Panc1 (cell line): ENCODE measurements around the gene GRN. TPM values are rescaled to one million over a fixed set of nuclear protein-coding genes. Genes with fewer than 3 reads are reported as not detected.

ENCODE experiments used
- ATAC-seq: fragments of 200-7000 bp; cut with Tn5 transposase; 2 replicates; pipeline ENCODE4 v1.9.1; 2020; ENCODE audit warnings: mild to moderate bottlenecking, moderate library complexity
- BruUV-seq: library from RNA; stranded (reverse); fragments of 400-500 nt; replicated peaks from 2 replicates; lab custom pipeline; 2021; lab: Mats Ljungman, UMichigan
- CTCF ChIA-PET: fragments of 300-600 bp; sonication (Branson Sonifier 250); formaldehyde crosslinking; loops from one replicate; lab custom pipeline; 2022; ENCODE audit warnings: antibody characterized with exemption; lab: Charles Lee
- POLR2A ChIA-PET: fragments of 300-600 bp; sonication (Branson Sonifier 250); formaldehyde crosslinking; loops from one replicate; lab custom pipeline; 2022; ENCODE audit warnings: antibody characterized with exemption; lab: Charles Lee
- DNase-seq: peaks from one replicate; pipeline ENCODE4 v3.0.0-alpha.2; 2010; ENCODE audit warnings: low read depth, low spot score
- H3K27ac ChIP-seq: 2 replicates; pipeline ENCODE4 v1.5.1; 2011; ENCODE audit warnings: mild to moderate bottlenecking, low read length, inconsistent platforms
- H3K27me3 ChIP-seq: fragments of 200-500 bp; sonication (Bioruptor generic); 2 replicates; pipeline ENCODE4 v1.6.0; 2014; ENCODE audit warnings: low read length, inconsistent platforms; ENCODE audit not compliant: control insufficient read depth, insufficient read depth
- H3K36me3 ChIP-seq: fragments of 200-500 bp; sonication (Bioruptor generic); 2 replicates; pipeline ENCODE4 v1.5.1; 2014; ENCODE audit warnings: inconsistent platforms, mild to moderate bottlenecking, low read length, moderate library complexity; ENCODE audit not compliant: control insufficient read depth, insufficient read depth
- H3K4me1 ChIP-seq: 2 replicates; pipeline ENCODE4 v1.5.1; 2011; ENCODE audit warnings: inconsistent platforms, mild to moderate bottlenecking, low read length, moderate library complexity; ENCODE audit not compliant: control insufficient read depth, insufficient read depth
- H3K4me3 ChIP-seq, 2 experiments: 2 replicates each; pipeline ENCODE4 v1.5.1; 2011 to 2012; ENCODE audit warnings: low read depth in 2 of 2, low read length in 2 of 2, mild to moderate bottlenecking in 2 of 2, inconsistent platforms in 1 of 2, moderate library complexity in 1 of 2
- H3K9me3 ChIP-seq: fragments of 200-500 bp; sonication (Bioruptor generic); 2 replicates; pipeline ENCODE4 v1.5.1; 2014; ENCODE audit warnings: low read depth, mild to moderate bottlenecking, inconsistent platforms, low read length, moderate library complexity; ENCODE audit not compliant: control insufficient read depth, insufficient read depth
- POLR2AphosphoS5 ChIP-seq: IDR thresholded peaks from 2 replicates; pipeline ENCODE4 v1.6.1; 2012; ENCODE audit warnings: mild to moderate bottlenecking, low read depth, low read length, moderate library complexity
- REST ChIP-seq, 2 experiments: IDR thresholded peaks; 2 replicates each; pipeline ENCODE4 v1.6.1; 2011 to 2012; ENCODE audit warnings: low read depth in 2 of 2, control low read depth in 1 of 2, low read length in 1 of 2, mild to moderate bottlenecking in 1 of 2, moderate library complexity in 1 of 2; ENCODE audit not compliant: insufficient read depth in 1 of 2
- SIN3A ChIP-seq: IDR thresholded peaks from 2 replicates; pipeline ENCODE4 v1.6.1; 2012; ENCODE audit warnings: low read depth, mild to moderate bottlenecking, low read length, moderate library complexity, borderline replicate concordance; ENCODE audit not compliant: insufficient read depth
- TCF7L2 ChIP-seq: IDR thresholded peaks from 2 replicates; pipeline ENCODE4 v1.6.1; 2011; ENCODE audit warnings: mild to moderate bottlenecking, low read depth, low read length, inconsistent platforms
- in situ Hi-C: cut with HindIII; loops from 2 replicates; pipeline ENCODE4 v1.10.0; 2016; ENCODE audit warnings: low sequenced_read_pairs, low pct_unique_long_range_greater_than_20kb
- intact Hi-C: fragments of 100-400 bp; cut with micrococcal nuclease; formaldehyde crosslinking; loops from one replicate; pipeline ENCODE4 v1.10.0; 2022; ENCODE audit not compliant: unreplicated experiment
- total RNA-seq: library from RNA; stranded (reverse); gene quantifications from one replicate; pipeline ENCODE4 v1.2.1, GENCODE V29; 2021; ENCODE audit not compliant: unreplicated experiment
- TF ChIP-seq, protein P1 (sequence below): fragments of 450-650 bp; IDR thresholded peaks from 2 replicates; pipeline ENCODE4 v1.5.1; 2017; ENCODE audit warnings: mild to moderate bottlenecking

The GRN gene
- total RNA-seq, 1 experiment from 2014 or later: 304 TPM

- in situ Hi-C loops (no loop called here), intact Hi-C loops (no loop called here)
- DNase-seq: no peak
- H3K27ac ChIP-seq: no peak overlapping the region
- ChIA-PET CTCF (interaction anchor here (0.6 kb wide), 1 partner anchor 185 kb away, joined by 3 read pairs; no protein-coding TSS in a partner anchor), POLR2A (interaction anchor here (0.6 to 1.1 kb wide), 2 partner anchors 11 to 115 kb away, joined by 3 to 6 read pairs; partner anchors contain the start of genes GRN and UBTF)
- no peaks in the 10 kb centered on the region for H3K36me3 ChIP-seq
- H3K27me3 ChIP-seq: no peaks in the 10 kb centered on the region
- no peak for ATAC-seq
- H3K9me3 ChIP-seq: no peaks in the 10 kb centered on the region
- H3K4me3 ChIP-seq: no peak overlapping the region
- BruUV-seq: no TSS peak
- TF ChIP-seq SIN3A: no peak
- TF ChIP-seq REST (IDR thresholded peaks at IDR 0.05; ENCODE audit: insufficient read depth in 1 of 2, low read depth in 2 of 2, low read length in 1 of 2): no peak
- TF ChIP-seq POLR2AphosphoS5: no peak
- no peak for TF ChIP-seq TCF7L2
- TF ChIP-seq, protein P1, sequence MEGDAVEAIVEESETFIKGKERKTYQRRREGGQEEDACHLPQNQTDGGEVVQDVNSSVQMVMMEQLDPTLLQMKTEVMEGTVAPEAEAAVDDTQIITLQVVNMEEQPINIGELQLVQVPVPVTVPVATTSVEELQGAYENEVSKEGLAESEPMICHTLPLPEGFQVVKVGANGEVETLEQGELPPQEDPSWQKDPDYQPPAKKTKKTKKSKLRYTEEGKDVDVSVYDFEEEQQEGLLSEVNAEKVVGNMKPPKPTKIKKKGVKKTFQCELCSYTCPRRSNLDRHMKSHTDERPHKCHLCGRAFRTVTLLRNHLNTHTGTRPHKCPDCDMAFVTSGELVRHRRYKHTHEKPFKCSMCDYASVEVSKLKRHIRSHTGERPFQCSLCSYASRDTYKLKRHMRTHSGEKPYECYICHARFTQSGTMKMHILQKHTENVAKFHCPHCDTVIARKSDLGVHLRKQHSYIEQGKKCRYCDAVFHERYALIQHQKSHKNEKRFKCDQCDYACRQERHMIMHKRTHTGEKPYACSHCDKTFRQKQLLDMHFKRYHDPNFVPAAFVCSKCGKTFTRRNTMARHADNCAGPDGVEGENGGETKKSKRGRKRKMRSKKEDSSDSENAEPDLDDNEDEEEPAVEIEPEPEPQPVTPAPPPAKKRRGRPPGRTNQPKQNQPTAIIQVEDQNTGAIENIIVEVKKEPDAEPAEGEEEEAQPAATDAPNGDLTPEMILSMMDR: no peak
- H3K4me1 ChIP-seq: no peaks in the 10 kb centered on the region
These were observed 10.4 kb upstream of the GRN start for GRCh38 chr17:44334727-44335126.

DNA sequence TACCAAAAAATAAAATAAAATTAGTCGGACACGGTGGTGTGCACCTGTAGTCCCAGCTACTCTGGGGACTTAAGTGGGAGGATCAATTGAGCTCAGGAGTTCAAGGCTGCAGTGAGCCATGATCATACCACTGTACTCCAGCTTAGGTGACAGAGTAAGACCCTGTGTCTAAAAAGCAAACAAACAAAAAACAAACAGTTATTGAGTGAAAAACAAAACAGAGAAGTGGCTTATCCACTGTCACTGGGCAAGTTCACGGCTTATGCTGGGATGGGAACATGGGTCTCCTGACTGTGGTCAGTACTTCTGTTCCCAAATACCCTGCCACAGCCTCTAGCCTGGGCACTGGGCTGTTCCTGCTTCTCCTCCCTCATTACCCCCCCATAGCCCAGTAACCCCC lies 9.5 kb upstream of the GRN start:
- no peak for DNase-seq
- no peaks in the 10 kb centered on the region for H3K9me3 ChIP-seq
- no peaks in the 10 kb centered on the region for H3K27me3 ChIP-seq
- ChIA-PET POLR2A (interaction anchor here (0.6 kb wide), 1 partner anchor 11 kb away, joined by 6 read pairs; no protein-coding TSS in a partner anchor), CTCF (no interaction called here)
- no peaks in the 10 kb centered on the region for H3K36me3 ChIP-seq
- no peak for ATAC-seq
- TF ChIP-seq, protein P1: no peak
- no peak for TF ChIP-seq POLR2AphosphoS5
- no peak for TF ChIP-seq SIN3A
- TF ChIP-seq TCF7L2: no peak
- no peak for TF ChIP-seq REST (IDR thresholded peaks at IDR 0.05; ENCODE audit: insufficient read depth in 1 of 2, low read depth in 2 of 2, low read length in 1 of 2)
- H3K4me1 ChIP-seq: no peaks in the 10 kb centered on the region
- no peak overlapping the region for H3K4me3 ChIP-seq
- no peak overlapping the region for H3K27ac ChIP-seq
- intact Hi-C loops (no loop called here), in situ Hi-C loops (no loop called here)
- BruUV-seq: no TSS peak
